ENCODE data around the gene CHRNE.
"Not testable (repeated sequence)": the region's sequence is repeated elsewhere in the genome, so short reads cannot be mapped to it uniquely, and the experiment has no call there.

CHRNE gene

DNA sequence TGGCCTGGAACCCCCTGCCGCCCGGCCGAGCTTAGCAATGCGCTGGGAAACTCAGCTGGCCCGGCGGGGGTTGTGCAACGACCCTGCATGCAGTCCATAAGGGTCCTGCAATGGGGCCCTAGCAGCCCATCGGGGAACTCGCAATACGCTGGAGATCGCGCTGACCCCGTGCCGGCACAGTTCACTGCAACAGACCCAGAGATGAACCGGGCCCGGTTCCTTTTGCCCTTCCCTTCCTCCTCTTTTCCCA, 36.6 kb upstream of the CHRNE start:
- no peak for DNase-seq

DNA sequence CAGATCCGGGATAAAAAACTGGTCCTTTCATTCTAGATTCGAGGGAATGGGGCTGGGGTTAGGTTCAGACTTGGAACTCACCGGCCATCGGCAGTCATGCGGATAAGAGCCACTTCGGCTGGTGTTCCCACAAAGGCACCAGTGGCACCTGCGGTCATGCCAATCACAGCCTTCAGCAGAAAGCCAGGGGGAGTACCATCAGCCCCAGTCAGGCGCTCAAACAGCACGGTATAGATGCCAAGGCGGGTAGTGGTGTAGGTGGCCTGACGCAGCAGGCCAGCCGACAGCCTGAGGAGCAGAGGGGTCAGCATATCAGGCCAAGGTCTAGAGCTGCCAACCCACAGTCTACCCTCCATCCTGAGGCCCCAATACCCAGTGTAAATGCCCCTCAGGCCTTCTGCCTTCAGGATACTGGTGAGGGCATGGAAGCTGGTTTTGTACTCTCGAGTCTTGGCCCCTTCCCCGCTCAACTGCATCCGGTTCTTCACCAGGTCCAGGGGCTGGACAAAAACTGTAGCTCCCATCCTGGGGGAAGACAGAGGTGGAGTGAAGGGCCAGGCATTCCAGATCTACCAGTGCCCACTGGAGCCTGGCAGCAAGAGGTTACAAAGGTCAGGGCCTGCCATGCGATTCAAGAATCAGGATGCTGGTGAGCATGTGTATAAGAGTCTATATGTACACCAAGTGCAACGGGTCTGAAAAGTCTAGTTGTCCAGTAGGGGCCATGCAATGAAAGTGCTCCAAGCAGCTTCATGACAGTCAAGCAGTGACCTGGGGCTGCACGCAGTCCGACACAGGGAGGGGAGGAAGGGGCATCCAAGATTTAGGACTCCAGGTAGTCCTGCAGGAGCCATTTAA, 36.0 kb upstream of the CHRNE start:
- no peak for DNase-seq

DNA sequence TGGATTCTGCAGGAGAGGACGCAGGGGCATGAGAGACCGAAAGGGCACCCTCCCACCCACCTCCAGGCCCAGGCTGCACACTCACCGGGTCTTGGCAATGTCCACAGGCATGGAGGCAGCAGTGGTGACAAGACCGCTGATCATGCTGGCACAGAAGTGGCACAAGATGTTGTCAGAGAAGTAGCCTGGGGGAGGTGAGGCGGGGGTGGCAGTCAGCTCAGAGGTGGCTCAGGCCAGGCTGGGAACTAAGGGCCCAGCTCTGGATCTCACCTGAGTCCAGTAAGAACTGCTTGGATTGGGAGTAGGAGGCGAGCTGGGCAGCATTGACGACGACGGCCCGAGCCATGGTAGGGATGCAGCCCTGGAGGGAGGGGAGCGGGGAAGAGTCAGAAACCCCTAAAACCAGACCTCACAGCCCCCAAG, 35.2 kb upstream of the CHRNE start:
- no peak for DNase-seq

DNA sequence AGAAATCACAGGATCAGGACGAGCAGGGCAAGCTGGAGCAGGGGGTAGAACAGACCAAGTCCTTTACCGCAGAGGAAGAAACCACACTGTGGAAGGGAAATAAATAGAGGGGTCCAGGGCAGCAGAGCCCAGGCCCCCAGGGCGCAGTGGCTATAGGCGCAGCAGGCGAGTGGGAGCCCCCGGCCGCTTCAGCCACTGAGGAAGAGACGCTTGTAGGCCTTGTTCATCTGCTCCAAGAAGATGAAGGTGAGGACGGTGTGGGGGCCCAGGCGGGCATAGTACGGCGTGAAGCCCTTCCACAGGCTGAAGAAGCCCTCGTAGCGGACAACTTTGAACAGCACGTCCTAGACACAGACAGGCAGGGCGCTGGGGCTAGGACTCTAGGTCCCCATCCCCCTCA, 34.7 kb upstream of the CHRNE start:
- DNase-seq = no peak

DNA sequence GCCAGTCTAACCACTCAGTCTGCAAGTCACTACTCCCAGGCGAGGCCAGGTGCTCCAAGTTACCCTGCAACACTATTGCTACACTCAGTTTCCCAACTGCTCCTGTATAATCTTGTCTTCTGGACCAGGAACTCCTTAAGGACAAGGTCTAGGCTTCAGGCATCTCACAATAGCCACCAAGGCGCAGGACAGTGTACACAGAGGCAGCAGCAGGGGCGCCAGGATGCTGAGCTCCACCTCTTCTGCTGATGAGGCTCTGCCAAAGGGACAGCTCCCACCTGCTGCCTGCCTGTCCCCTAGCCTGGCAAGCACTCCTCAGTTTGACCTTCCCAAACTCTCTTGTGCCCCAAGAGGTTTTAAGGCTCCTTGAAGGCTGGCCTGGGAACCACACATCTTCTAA, 33.5 kb upstream of the CHRNE start:
- no peak for DNase-seq

DNA sequence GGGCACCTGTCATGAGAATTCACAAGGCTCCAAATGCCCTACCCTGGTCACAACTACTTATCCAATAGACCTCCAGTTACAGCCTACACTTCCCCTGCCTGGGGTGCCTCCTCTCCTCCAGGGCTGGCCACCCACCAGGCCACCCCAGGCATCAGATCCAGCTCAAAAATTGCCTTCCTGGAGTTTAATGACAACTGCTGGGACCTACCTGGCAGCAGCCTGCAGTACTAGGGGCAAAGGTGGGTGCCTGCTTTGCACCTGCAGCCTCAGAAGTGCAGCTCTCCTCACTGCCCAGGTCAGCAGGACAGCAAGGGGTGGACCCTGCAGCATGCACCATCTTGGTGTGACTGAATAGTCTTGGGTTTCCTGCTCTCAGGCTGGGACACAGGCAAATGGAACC, 32.8 kb upstream of the CHRNE start:
- DNase-seq = no peak

DNA sequence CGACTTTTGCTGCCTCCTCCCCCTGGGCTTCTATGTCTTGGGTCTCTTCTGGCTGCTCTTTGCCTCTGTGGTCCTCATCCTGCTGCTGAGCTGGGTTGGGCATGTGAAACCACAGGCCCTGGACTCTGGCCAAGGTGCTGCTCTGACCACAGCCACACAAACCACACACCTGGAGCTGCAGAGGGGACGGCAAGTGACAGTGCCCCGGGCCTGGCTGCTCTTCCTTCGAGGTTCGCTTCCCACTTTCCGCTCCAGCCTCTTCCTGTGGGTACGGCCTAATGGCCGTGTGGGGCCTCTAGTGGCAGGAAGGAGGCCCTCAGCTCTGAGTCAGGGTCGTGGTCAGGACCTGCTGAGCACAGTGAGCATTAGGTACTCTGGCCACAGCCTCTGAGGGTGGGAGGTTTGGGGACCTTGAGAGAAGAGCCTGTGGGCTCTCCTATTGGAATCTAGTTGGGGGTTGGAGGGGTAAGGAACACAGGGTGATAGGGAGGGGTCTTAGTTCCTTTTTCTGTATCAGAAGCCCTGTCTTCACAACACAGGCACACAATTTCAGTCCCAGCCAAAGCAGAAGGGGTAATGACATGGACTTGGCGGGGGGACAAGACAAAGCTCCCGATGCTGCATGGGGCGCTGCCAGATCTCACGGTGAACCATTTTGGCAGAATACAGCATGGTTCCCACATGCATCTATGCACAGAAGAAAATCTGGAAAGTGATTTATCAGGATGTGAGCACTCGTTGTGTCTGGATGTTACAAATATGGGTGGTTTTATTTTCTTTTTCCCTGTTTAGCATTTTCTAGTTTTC, 31.5 kb upstream of the CHRNE start:
- DNase-seq = no peak

DNA sequence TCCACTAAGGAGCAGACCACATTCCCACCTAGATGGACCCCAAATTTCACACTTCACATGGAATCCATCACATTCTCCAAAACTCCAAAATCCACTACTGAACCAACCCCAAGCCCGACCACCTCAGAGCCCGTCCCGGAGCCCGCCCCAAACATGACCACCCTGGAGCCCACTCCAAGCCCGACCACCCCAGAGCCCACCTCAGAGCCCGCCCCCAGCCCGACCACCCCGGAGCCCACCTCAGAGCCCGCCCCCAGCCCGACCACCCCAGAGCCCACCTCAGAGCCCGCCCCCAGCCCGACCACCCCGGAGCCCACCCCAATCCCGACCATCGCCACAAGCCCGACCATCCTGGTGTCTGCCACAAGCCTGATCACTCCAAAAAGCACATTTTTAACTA, 30.7 kb upstream of the CHRNE start:
- no peak for DNase-seq

DNA sequence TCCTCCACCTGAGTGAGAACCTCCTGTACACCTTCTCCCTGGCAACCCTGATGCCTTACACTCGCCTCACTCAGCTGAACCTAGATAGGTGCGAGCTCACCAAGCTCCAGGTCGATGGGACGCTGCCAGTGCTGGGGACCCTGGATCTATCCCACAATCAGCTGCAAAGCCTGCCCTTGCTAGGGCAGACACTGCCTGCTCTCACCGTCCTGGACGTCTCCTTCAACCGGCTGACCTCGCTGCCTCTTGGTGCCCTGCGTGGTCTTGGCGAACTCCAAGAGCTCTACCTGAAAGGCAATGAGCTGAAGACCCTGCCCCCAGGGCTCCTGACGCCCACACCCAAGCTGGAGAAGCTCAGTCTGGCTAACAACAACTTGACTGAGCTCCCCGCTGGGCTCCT, 29.9 kb upstream of the CHRNE start:
- no peak for DNase-seq

DNA sequence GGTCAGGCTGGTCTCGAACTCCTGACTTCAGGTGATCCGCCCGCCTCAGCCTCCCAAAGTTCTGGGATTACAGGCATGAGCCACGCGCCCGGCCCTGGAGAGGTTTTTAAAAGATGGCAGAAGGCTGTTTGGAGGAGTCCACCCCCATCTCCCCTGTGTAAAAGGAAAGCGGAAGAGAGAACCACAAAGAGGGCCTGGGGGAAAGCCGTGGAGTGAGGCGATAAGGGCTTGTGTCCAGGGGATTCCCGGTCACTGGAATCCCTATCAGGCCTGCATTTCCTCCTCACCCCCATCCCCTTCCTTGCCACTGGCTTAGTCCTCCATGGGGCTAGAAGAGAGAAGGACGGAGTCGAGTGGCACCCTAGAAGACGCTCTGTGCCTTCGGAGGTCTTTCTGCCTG, 29.1 kb upstream of the CHRNE start, which contains the start of gene GP1BA:
GP1BA (plus strand) TSS at position 315 of the 400 bp plus-strand sequence. CDS start 328 bp downstream, outside the sequence.
- no peak for DNase-seq

DNA sequence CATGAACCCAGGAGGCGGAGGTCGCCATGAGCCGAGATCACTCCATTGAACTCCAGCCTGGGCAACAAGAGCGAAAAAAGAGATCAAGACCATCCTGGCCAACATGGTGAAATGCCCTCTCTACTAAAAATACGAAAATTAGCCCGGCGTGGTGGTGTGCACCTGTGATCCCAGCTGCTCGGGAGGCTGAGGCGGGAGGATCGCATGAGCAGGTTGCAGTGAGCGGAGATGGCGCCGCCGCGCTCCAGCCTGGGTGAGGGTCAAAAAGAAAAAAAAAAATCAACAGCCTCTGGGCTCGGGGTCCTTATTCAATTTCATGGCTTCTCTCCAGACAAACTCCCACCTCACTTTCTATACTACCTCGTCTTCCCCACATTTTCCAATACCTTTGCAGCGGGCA, 26.0 kb upstream of the CHRNE start:
- no peak for DNase-seq

DNA sequence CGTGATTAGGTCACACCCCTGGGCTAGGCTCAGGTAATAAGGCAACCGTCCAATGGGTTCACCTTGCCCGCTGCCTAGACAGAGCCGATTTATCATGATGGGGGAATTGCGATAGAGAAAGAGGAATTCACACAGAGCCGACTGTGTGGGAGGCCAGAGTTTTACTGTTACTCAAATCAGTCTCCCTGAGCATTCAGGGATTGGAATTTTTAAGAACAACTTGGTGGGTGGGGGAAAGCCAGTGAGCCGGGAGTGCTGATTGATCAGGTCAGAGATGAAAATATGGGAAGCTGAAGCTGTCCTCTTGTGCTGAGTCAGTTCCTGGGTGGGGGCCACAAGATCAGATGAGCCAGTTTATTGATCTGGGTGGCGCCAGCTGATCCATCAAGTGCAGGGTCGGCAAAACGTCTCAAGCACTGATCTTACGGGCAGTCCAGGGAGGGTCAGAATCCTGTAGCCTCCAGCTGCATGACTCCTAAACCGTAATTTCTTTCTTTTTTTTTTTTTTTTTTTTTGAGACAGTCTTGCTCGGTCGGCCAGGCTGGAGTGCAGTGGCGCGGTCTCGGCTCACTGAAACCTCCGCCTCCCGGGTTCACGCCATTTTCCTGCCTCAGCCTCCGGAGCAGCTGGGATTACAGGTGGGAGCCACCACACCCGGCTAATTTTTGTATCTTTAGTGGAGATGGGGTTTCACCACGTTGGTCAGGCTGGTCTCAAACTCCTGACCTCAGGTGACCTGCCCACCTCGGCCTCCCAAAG, 23.9 kb upstream of the CHRNE start:
- not testable (repeated sequence) for DNase-seq

DNA sequence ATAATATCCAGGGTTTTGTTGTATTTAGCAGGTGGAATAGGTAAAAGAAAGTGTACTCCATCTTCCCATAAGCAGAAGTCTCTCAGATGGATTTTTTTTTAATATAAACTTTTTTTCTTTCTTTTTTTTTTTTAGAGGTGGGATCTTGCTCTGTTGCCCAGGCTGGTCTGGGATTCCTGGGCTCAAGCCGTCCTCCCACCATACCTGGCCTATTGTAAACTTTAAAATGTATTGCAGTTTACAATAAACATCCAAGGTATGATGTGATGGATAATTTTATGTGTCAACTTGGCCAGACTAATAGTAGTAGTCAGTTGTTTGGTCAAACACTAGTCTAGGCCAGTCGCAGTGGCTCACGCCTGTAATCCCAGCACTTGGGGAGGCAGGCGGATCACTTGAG, 18.4 kb upstream of the CHRNE start:
- DNase-seq = no peak

DNA sequence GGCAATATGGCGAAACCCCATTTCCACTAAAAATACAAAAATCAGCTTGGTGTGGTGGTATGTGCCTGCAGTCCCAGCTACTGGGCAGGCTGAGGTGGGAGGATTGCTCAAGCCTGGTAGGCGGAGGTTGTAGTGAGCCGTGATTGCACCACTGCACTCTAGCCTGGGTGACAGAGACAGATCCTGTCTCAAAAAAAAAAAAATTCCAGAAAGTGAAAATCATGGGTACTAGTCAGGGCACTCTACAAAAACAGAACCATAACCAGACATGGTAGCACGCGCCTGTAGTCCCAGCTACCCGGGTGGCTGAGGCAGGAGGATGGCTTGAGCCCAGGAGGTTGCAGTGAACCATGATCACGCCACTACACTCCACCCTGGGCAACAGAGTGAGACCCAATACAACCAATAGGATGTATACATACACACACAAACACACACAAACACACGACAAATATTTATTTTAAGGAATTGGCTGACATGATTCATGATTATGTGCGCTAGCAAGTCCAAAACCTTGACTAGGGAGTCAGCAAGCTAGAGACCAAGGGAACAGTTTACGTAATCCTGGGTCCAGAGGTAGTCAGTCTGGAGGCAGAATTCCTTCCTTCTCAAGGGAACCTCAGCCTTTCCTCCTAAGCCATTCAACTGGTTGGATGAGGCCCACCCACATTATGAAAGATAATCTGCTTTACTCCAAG, 17.6 kb upstream of the CHRNE start:
- no peak for DNase-seq

DNA sequence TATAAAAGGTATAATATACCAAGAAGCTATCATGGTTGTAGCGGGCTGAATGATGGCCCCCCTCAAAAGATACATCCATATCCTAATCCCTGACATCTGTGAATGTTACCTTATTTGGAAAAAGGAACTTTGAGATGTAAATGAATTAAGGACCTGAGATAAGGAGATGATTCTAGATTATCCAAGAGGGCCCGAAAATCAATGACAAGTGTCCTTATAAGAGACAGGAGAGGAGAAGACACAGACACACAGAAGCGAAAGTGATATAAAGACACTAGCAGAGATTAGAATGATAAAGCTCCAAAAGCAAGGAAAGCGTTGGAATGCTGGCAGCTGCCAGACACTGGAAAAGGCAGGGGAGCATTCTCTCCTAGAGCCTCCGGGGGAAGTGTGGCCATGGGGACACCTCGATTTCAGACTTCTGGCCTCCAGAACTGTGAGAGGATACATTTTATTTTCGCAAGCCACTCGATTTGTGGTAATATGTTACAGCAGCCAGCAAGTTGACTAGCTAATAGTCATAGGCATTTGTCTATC, 16.7 kb upstream of the CHRNE start:
- no peak for DNase-seq

DNA sequence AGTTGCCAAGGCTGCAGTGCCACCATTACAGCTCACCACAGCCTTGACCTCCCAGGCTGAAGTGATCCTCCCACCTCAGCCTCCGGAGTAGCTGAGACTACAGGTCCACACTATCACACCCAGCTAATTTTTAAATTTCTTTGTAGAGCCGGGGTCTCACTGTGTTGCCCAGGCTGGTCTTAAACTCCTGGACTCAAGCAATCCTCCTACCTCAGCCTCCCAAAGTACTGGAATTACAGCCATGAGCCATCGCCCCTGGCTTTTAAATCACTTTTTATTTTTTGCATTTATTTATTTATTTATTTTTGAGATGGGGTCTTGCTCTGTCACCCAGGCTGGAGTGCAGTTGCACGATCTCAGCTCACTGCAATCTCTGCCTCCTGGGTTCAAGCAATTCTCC, 11.7 kb upstream of the CHRNE start:
- not testable (repeated sequence) for DNase-seq

DNA sequence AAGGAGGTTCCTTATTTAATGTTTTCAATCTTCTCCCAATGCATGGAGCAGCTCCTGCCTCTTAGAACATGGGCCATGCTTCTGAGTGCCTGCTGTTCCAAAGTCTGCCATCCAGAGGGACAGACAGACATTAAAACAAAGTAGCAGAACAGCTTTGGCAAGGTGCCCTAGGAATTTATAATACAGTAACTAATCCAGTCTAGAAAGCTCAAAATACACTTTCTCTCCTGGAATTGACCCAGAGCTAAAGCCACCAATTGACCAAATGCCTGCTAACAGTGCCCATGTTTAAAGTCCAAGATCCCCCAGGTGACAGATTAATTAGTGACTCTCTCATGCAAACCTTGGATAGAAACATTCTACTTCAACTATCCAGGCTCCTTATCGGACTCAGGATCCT, 11.1 kb upstream of the CHRNE start:
- DNase-seq = no peak

DNA sequence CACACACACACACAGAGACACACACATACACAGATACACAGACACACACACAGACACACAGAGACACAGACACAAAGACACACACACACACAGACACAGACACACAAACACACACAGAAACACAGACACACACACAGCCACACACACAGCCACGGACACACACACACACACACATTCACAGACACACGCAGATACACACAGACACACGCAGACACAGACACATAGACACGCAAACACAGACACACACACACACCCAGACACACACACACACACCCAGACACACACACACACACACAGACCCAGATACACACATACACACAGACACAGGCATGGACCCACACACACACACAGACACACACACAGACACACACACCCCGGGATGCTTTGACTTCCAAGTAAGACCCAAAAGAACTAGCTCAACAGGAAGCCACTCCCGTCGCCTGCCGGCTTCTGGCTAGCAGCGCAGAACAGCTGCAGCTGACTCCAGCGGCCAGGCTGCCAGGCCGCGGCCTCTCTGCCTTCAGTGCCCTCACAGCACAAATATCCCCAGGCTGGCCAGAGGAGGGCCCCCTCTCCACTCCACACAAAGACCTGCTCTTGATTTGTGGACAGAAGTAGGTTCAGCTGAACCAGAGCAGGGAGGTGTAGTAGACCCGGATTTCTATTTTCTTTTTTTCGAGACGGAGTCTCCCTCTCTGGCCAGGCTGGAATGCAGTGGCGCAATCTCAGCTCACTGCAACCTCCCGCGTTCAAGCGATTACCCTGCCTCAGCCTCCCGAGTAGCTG, 6.0 kb upstream of the CHRNE start:
- DNase-seq = peak; percentile 44

DNA sequence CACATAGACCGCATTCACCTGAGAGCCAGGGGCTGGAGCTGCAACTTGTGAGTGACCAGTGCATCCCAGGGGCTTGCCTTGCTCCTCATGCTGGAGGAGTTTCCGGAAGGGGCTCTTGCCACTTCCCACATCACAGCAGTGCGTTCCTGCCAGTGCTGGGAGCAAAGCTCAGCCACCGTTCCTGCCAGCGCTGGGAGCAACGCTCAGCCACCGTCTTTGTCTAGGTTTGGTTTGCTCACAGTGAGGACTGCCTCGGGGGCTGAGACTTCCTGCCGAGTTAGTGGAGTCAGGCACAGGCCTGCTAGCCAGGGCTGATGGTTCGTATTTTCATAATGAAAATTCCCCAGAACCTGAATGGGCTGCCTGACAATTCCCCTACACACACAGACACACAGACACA, 5.4 kb upstream of the CHRNE start:
- DNase-seq = no peak

DNA sequence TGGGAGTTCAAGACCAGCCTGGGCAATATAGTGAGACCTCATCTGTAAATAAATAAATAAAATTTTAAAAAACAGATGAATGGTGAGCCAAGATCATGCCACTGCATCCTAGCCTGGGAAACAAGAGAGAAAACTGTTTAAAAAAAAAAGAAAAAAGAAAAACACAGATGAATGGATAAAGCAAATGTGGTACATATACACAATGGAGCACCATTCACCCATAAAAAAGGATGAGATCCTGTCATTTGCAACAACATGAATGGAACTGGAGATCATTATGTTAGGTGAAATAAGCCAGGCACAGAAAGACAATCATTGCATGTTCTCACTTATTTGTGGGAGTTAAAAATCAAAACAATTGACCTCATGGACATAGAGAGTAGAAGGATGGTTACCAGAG, 3.7 kb upstream of the CHRNE start:
- DNase-seq = not testable (repeated sequence)

DNA sequence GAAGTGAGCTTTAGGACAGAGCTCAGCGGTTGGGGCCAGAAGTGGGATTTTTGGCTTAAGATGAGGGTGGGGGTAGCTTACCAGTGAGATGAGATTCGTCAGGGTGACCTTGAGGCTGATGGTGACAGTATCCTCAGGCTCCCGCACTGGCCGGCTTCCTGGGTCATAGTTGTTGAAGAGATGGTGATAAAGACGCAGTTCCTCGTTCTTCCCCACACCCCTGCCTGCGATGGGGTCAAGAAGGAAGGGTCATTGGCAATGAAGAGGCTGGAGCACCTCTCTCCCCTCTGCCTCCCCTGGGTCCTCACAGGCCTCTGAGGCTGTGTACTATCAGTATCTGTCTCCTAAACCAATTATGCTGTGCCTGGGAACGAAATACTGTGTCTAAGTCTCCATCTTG, 358 bp downstream of the CHRNE start:
- no peak for DNase-seq
